GM13977 (cell line): ENCODE measurements around the gene GBA3.

Source experiments
- DNase-seq: peaks from one replicate; pipeline ENCODE4 v3.0.0; 2012; ENCODE audit warnings: low spot score
- CTCF ChIP-seq: IDR thresholded peaks from 2 replicates; pipeline ENCODE4 v1.5.1; 2012; ENCODE audit warnings: mild to moderate bottlenecking, control low read depth; ENCODE audit not compliant: insufficient read depth; ENCODE audit errors: extremely low read depth, missing control alignments
- in situ Hi-C: fragments of 300-500 bp; cut with MboI; formaldehyde crosslinking; loops from one replicate; pipeline ENCODE4 v1.12.0; 2022; ENCODE audit warnings: low sequenced_read_pairs, low pct_unique_long_range_greater_than_20kb, mixed read lengths, inconsistent platforms; ENCODE audit not compliant: unreplicated experiment

GBA3 gene

DNA sequence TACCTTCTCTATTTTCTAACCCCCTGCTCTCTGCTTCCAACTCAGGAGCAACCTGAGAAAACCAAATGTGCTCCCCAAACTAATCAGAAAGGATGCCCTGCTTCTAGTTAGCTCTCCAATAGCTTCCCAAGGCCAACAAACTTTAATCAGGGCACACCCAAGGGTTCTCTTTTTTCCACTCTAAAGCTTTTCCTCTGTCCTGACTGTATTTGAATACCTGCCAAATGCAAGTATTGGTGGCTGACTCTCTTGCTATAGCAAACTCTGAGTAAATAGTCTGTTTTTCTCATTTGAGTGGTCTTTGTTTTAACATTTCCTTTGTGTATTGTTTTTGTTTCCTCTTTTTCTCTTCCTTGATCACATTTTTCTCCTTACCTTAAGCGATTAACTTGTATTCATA lies 52.5 kb downstream of the GBA3 start:
- DNase-seq: no peak
- in situ Hi-C loops: no loop called here
- no peak for TF ChIP-seq CTCF

GRCh38 chr4:22754116-22754515 lies 61.4 kb downstream of the GBA3 start:
- no peak for DNase-seq
- no peak for TF ChIP-seq CTCF
- in situ Hi-C loops: no loop called here

DNA sequence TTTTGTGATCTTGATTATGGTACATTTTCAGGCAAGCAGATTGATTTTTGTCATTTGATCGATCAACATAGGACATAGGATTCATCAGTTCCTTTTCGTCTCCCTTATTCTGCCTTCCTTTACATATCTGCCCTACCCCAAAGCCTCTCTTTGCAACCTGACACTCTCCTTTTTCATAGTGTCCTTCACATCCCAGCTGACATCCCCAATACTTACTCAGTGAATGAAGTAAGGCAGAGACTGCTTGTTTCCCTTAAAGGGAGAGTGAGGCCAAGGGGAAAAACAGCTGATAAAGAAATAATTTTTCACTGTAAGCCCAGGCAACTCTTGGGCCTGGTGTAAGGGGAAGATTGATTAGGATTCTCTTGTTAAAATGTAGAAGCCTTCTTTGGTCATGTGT lies 69.8 kb downstream of the GBA3 start:
- no peak for DNase-seq

DNA sequence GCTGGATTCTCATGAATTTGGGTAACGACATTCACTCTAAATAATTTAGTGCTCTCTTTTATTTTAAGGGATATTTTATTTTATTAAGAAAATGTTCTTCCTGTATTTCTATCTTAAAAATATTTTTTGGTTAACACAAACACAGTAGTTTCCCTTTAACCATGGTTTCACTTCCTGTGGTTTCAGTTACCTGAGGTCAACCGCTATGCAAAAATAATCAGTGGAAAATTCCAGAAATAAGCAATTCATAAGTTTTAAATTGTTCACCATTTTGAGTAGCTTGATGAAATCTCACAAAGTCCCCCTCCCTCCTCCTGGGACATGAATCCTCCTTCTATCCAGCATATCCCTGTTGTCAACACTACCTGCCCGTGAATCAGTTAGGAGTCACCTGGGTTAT lies 71.4 kb downstream of the GBA3 start:
- DNase-seq: no peak
- TF ChIP-seq CTCF: no peak
- in situ Hi-C loops: no loop called here

More for the DNA sequence above, 69.8 kb downstream of the GBA3 start:
- TF ChIP-seq CTCF: no peak
- in situ Hi-C loops: no loop called here

DNA sequence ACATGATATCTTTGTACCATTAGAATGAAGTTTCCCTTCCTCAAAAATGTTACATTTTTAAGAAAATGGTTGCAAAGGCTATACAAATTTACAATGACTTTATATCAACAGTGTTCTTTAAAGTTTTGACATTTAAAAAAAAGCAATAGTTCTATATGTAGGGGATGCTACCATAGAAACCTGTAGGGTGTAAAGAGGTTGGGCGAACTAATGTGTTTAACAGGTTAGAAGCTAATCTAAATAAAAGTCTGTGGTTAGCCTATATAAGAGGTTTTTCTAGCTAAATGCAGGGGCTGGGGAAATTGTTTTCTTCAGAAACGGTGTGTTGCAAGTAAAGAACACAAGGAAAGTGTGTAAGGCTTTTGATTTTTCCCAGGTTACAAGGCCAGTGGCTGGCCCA lies 73.3 kb downstream of the GBA3 start:
- no peak for DNase-seq
- in situ Hi-C loops: no loop called here
- no peak for TF ChIP-seq CTCF

DNA sequence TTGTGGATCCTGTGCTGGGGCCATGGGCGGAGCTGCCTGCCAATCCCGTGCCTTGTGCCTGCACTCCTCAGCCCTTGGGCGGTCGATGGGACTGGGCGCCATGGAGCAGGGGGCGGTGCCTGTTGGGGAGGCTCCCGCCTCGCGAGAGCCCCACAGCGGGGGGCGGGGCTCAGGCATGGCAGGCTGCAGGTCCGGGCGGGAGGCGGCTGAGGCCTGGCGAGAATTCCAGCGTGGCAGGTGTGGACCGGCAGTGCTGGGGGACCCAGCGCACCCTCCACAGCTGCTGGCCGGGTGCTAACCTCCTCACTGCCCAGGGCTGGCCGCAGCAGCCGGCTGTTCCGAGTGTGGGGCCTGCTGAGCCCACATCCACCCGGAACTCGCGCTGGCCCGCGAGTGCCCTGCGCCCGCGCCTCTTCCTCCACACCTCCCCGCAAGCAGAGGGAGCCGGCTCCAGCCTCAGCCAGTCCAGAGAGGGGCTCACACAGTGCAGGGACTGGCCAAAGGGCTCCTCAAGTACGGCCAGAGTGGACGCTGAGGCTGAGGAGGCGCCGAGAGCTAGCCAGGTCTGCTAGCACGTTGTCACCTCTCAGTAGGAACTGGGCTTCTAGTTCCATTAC lies 85.9 kb downstream of the GBA3 start:
- DNase-seq: no peak
- in situ Hi-C loops: no loop called here
- TF ChIP-seq CTCF: no peak

DNA sequence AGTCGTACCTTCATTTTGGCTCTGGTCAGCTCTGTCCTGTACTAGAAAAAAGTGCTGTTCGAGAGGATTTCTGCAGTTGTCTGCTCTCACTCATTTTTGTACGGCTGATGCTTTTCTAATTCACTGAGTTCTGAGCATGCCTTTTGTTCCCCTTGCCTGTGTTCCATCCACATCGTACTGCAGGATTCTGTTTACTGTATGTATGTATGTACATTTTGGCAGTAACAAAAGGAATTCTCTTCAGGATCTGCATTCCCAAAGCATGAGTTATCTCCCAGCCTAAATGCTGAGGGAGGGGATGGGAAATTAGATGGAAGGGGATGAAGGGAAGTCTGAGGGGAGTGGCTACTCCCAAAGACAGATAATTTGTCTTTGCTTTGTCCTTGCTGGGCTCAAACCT lies 87.6 kb downstream of the GBA3 start:
- TF ChIP-seq CTCF: no peak
- in situ Hi-C loops: no loop called here
- no peak for DNase-seq
